Stomach smooth muscle (tissue), 2 donors: ENCODE measurements around the gene BMS1.
A peak's percentile ranks its signal among the peaks of the same experiment; 100 is the strongest.
"Not testable (repeated sequence)": the region's sequence is repeated elsewhere in the genome, so short reads cannot be mapped to it uniquely, and the experiment has no call there.

ENCODE experiments used
- H3K27ac ChIP-seq: one replicate; pipeline ENCODE4 v1.7.0; 2013; ENCODE audit warnings: mild to moderate bottlenecking, low read length, inconsistent platforms
- H3K27me3 ChIP-seq, 2 donors: one replicate each; pipeline ENCODE4 v1.7.0; 2013; ENCODE audit warnings: low read length in 2 of 2; ENCODE audit not compliant: insufficient read depth in 2 of 2, control insufficient read depth in 1 of 2
- H3K36me3 ChIP-seq, 2 donors: one replicate each; pipeline ENCODE4 v1.7.0; 2013; ENCODE audit warnings: low read length in 2 of 2; ENCODE audit not compliant: control insufficient read depth in 2 of 2, insufficient read depth in 2 of 2
- H3K4me1 ChIP-seq: one replicate; pipeline ENCODE4 v1.7.0; 2013; ENCODE audit warnings: low read length; ENCODE audit not compliant: control insufficient read depth, insufficient read depth
- H3K4me3 ChIP-seq, 2 donors: one replicate each; pipeline ENCODE4 v1.7.0; 2013; ENCODE audit warnings: low read length in 2 of 2
- H3K9ac ChIP-seq, 2 donors: one replicate each; pipeline ENCODE4 v1.7.0; 2013; ENCODE audit warnings: low read length in 2 of 2, mild to moderate bottlenecking in 1 of 2
- H3K9me3 ChIP-seq, 2 donors: one replicate each; pipeline ENCODE4 v1.7.0; 2013; ENCODE audit warnings: low read length in 2 of 2; ENCODE audit not compliant: control insufficient read depth in 2 of 2
- donor health status: healthy.
- donor health status: Pancreatic carcinoma.

Gene BMS1

GRCh38 chr10:42864575-42864974 lies 82.0 kb downstream of the BMS1 start:
- Histone ChIP-seq H3K4me3 (no peak overlapping the region), H3K27ac (no peak overlapping the region), H3K4me1 (peaks cover 9% of the 10 kb centered on the region), H3K9ac (no peak overlapping the region), H3K9me3 (no peaks in the 10 kb centered on the region), H3K27me3 (peaks cover 12 to 22% of the 10 kb centered on the region in 2 donors), H3K36me3 (no peaks in the 10 kb centered on the region)

GRCh38 chr10:42865716-42866114 lies 83.1 kb downstream of the BMS1 start:
- H3K27ac ChIP-seq: no peak overlapping the region
- H3K4me3 ChIP-seq: no peak overlapping the region
- H3K27me3 ChIP-seq: peaks cover 12 to 22% of the 10 kb centered on the region in 2 donors
- H3K36me3 ChIP-seq: no peaks in the 10 kb centered on the region
- peaks cover 9% of the 10 kb centered on the region for H3K4me1 ChIP-seq
- no peak overlapping the region for H3K9ac ChIP-seq
- H3K9me3 ChIP-seq: no peaks in the 10 kb centered on the region

- Histone ChIP-seq H3K9me3 (no peaks in the 10 kb centered on the region), H3K9ac (no peak overlapping the region)
These were observed 83.8 kb downstream of the BMS1 start for GRCh38 chr10:42866115-42866995.

GRCh38 chr10:42867571-42867970 lies 85.0 kb downstream of the BMS1 start:
- no peak overlapping the region for H3K9ac ChIP-seq
- no peaks in the 10 kb centered on the region for H3K9me3 ChIP-seq
- peaks cover 9 to 16% of the 10 kb centered on the region in 2 donors for H3K27me3 ChIP-seq
- peaks cover 9% of the 10 kb centered on the region for H3K4me1 ChIP-seq
- no peak overlapping the region for H3K4me3 ChIP-seq
- H3K27ac ChIP-seq: no peak overlapping the region
- no peaks in the 10 kb centered on the region for H3K36me3 ChIP-seq

More at GRCh38 chr10:42866115-42866995, 83.8 kb downstream of the BMS1 start:
- Histone ChIP-seq H3K4me1 (peaks cover 9% of the 10 kb centered on the region), H3K27ac (no peak overlapping the region), H3K4me3 (peak overlapping the region; percentile 35 to 63), H3K27me3 (peaks cover 12 to 21% of the 10 kb centered on the region in 2 donors), H3K36me3 (no peaks in the 10 kb centered on the region)

GRCh38 chr10:42868530-42868929 lies 85.9 kb downstream of the BMS1 start:
- Histone ChIP-seq H3K9me3 (no peaks in the 10 kb centered on the region), H3K4me3 (no peak overlapping the region), H3K27ac (no peak overlapping the region), H3K4me1 (peaks cover 9% of the 10 kb centered on the region), H3K36me3 (no peaks in the 10 kb centered on the region), H3K9ac (no peak overlapping the region), H3K27me3 (peaks cover 13 to 16% of the 10 kb centered on the region in 2 donors)

GRCh38 chr10:42869977-42870350 lies 87.4 kb downstream of the BMS1 start:
- Histone ChIP-seq H3K36me3 (no peaks in the 10 kb centered on the region), H3K27me3 (peaks cover 13 to 16% of the 10 kb centered on the region in 2 donors), H3K4me3 (no peak overlapping the region), H3K4me1 (peaks cover 9% of the 10 kb centered on the region), H3K27ac (no peak overlapping the region), H3K9me3 (no peaks in the 10 kb centered on the region), H3K9ac (no peak overlapping the region)

GRCh38 chr10:42871138-42871641 lies 88.6 kb downstream of the BMS1 start:
- H3K27me3 ChIP-seq, H3K4me1 ChIP-seq, H3K4me3 ChIP-seq, H3K36me3 ChIP-seq, H3K9ac ChIP-seq, H3K27ac ChIP-seq, H3K9me3 ChIP-seq: not testable (repeated sequence)

GRCh38 chr10:42871823-42872222 lies 89.2 kb downstream of the BMS1 start:
- Histone ChIP-seq H3K36me3 (no peaks in the 10 kb centered on the region), H3K4me1 (peaks cover under 1% of the 10 kb centered on the region), H3K27me3 (peaks cover 0 to 5% of the 10 kb centered on the region in 2 donors), H3K27ac (no peak overlapping the region), H3K4me3 (no peak overlapping the region), H3K9me3 (no peaks in the 10 kb centered on the region), H3K9ac (no peak overlapping the region)

GRCh38 chr10:42872865-42873435 lies 90.4 kb downstream of the BMS1 start:
- Histone ChIP-seq H3K9me3 (no peaks in the 10 kb centered on the region), H3K4me3 (no peak overlapping the region), H3K4me1 (no peaks in the 10 kb centered on the region), H3K9ac (no peak overlapping the region), H3K27me3 (peaks cover 0 to 10% of the 10 kb centered on the region in 2 donors), H3K27ac (no peak overlapping the region), H3K36me3 (no peaks in the 10 kb centered on the region)

- H3K4me1 ChIP-seq: no peaks in the 10 kb centered on the region
- no peak overlapping the region for H3K9ac ChIP-seq
- H3K36me3 ChIP-seq: no peaks in the 10 kb centered on the region
- H3K27ac ChIP-seq: no peak overlapping the region
- no peaks in the 10 kb centered on the region for H3K9me3 ChIP-seq
- H3K27me3 ChIP-seq: peaks cover 0 to 19% of the 10 kb centered on the region in 2 donors
- H3K4me3 ChIP-seq: no peak overlapping the region
These were observed 92.3 kb downstream of the BMS1 start for GRCh38 chr10:42874713-42875387.
